ENCODE measurements around the gene ARL6IP5.

Gene ARL6IP5

GRCh38 chr3:69116897-69117296 is 32.2 kb downstream of the ARL6IP5 start:
- no peak for DNase-seq (ENCODE audit: low read depth)

- no peak for DNase-seq (ENCODE audit: low read depth)
Observed at GRCh38 chr3:69118555-69118954, 33.8 kb downstream of the ARL6IP5 start.

GRCh38 chr3:69119138-69119537 is 34.4 kb downstream of the ARL6IP5 start:
- no peak for DNase-seq (ENCODE audit: low read depth)

GRCh38 chr3:69119681-69120080 is 34.9 kb downstream of the ARL6IP5 start:
- DNase-seq (ENCODE audit: low read depth), result no peak

- DNase-seq (ENCODE audit: low read depth), result peak; percentile 42
Observed at GRCh38 chr3:69120879-69121464, 36.2 kb downstream of the ARL6IP5 start.

- no peak for DNase-seq (ENCODE audit: low read depth)
Observed at GRCh38 chr3:69121513-69121912, 36.8 kb downstream of the ARL6IP5 start.

- no peak for DNase-seq (ENCODE audit: low read depth)
Observed at GRCh38 chr3:69121950-69122349, 37.2 kb downstream of the ARL6IP5 start.

- no peak for DNase-seq (ENCODE audit: low read depth)
Observed at GRCh38 chr3:69122403-69122802, 37.7 kb downstream of the ARL6IP5 start, which contains the start of gene LMOD3. LMOD3 (minus strand) TSS chr3:69122595; CDS start chr3:69122386, 209 bp downstream.

GRCh38 chr3:69126216-69126615 is 41.5 kb downstream of the ARL6IP5 start:
- no peak for DNase-seq (ENCODE audit: low read depth)

GRCh38 chr3:69126999-69127398 is 42.3 kb downstream of the ARL6IP5 start:
- DNase-seq (ENCODE audit: low read depth), result no peak

- DNase-seq (ENCODE audit: low read depth), result no peak
Observed at GRCh38 chr3:69128509-69128908, 43.8 kb downstream of the ARL6IP5 start.

GRCh38 chr3:69129531-69129930 is 44.8 kb downstream of the ARL6IP5 start:
- DNase-seq (ENCODE audit: low read depth), result no peak

- DNase-seq (ENCODE audit: low read depth), result no peak
Observed at GRCh38 chr3:69130689-69131088, 46.0 kb downstream of the ARL6IP5 start.

GRCh38 chr3:69137005-69137404 is 52.3 kb downstream of the ARL6IP5 start:
- DNase-seq (ENCODE audit: low read depth), result no peak

- DNase-seq (ENCODE audit: low read depth), result no peak
Observed at GRCh38 chr3:69137412-69137811, 52.7 kb downstream of the ARL6IP5 start.

- DNase-seq (ENCODE audit: low read depth), result no peak
Observed at GRCh38 chr3:69141313-69141712, 56.6 kb downstream of the ARL6IP5 start.

GRCh38 chr3:69142090-69142489 is 57.4 kb downstream of the ARL6IP5 start:
- no peak for DNase-seq (ENCODE audit: low read depth)

GRCh38 chr3:69142797-69143454 is 58.2 kb downstream of the ARL6IP5 start:
- DNase-seq (ENCODE audit: low read depth), result no peak

GRCh38 chr3:69143612-69144011 is 58.9 kb downstream of the ARL6IP5 start:
- DNase-seq (ENCODE audit: low read depth), result no peak

- DNase-seq (ENCODE audit: low read depth), result no peak
Observed at GRCh38 chr3:69144631-69145245, 60.0 kb downstream of the ARL6IP5 start.

- DNase-seq (ENCODE audit: low read depth), result no peak
Observed at GRCh38 chr3:69145688-69146087, 61.0 kb downstream of the ARL6IP5 start.

- no peak for DNase-seq (ENCODE audit: low read depth)
Observed at GRCh38 chr3:69149586-69149985, 64.8 kb downstream of the ARL6IP5 start.

All from HS-5 (cell line).